Cerebellar cortex (tissue), 1 donor: Measurements from ENCODE around the gene MC1R.
A peak's percentile ranks its signal among the peaks of the same experiment; 100 is the strongest.
"Not testable (repeated sequence)": the region's sequence is repeated elsewhere in the genome, so short reads cannot be mapped to it uniquely, and the experiment has no call there.

Experiments
- DNase-seq: peaks from one replicate; pipeline ENCODE4 v3.0.0-alpha.2; 2015; ENCODE audit warnings: low spot score

MC1R gene

GRCh38 chr16:89913408-89914387 lies 5.0 kb upstream of the MC1R start:
- DNase-seq, result no peak

GRCh38 chr16:89914642-89915285 lies 3.9 kb upstream of the MC1R start:
- DNase-seq, result not testable (repeated sequence)

- peak; percentile 79 for DNase-seq
These were observed 3.1 kb upstream of the MC1R start for GRCh38 chr16:89915303-89916232.

GRCh38 chr16:89917773-89918452 lies 749 bp upstream of the MC1R start:
- peak; percentile 53 for DNase-seq

GRCh38 chr16:89919535-89920406 lies 1.1 kb downstream of the MC1R start:
- no peak for DNase-seq

GRCh38 chr16:89920723-89921122 lies 2.1 kb downstream of the MC1R start:
- no peak for DNase-seq

GRCh38 chr16:89921131-89921701 lies 2.6 kb downstream of the MC1R start:
- DNase-seq, result peak; percentile 41

- DNase-seq, result peak; percentile 61
These were observed 3.2 kb downstream of the MC1R start for GRCh38 chr16:89921702-89922476.

GRCh38 chr16:89922477-89922883 lies 3.8 kb downstream of the MC1R start:
- DNase-seq, result peak; percentile 69

GRCh38 chr16:89922884-89923639 lies 4.4 kb downstream of the MC1R start, which contains the start of gene TUBB3:
Gene TUBB3 (plus strand): TSS chr16:89923342. CDS start chr16:89923402, 60 bp downstream.
- peak; percentile 86 for DNase-seq

- peak; percentile 44 for DNase-seq
These were observed 5.1 kb downstream of the MC1R start for GRCh38 chr16:89923640-89924296.

GRCh38 chr16:89924297-89924924 lies 5.7 kb downstream of the MC1R start:
- DNase-seq, result peak; percentile 85

GRCh38 chr16:89924925-89925307 lies 6.3 kb downstream of the MC1R start:
- DNase-seq, result peak; percentile 51

- peak; percentile 52 for DNase-seq
These were observed 7.0 kb downstream of the MC1R start for GRCh38 chr16:89925596-89926079.

GRCh38 chr16:89931305-89931896 lies 12.7 kb downstream of the MC1R start:
- DNase-seq, result no peak

GRCh38 chr16:89931964-89932363 lies 13.3 kb downstream of the MC1R start:
- no peak for DNase-seq

- DNase-seq, result not testable (repeated sequence)
These were observed 15.4 kb downstream of the MC1R start for GRCh38 chr16:89934019-89934418.
